Posterior vena cava (tissue), 2 donors: ENCODE results near the gene DDI1. TPM values are rescaled to one million over a fixed set of nuclear protein-coding genes. Genes with fewer than 3 reads are reported as not detected.

Experiments used
- DNase-seq: peaks from one replicate; pipeline ENCODE4 v3.0.0-alpha.2; 2020; ENCODE audit warnings: low spot score
- intact Hi-C, 2 donors: fragments of 100-400 bp; cut with DNase I; formaldehyde crosslinking; loops; one replicate each; pipeline versions ENCODE4 v1.14.1 to v1.14.2; 2022 to 2023
- total RNA-seq, 2 donors: library from RNA; stranded (reverse); fragmentation: NEBNext Ultra II Directional; extraction: Animal tissue kit (Norgen Biotek cat#: 25700); gene quantifications; one replicate each; pipeline ENCODE4 v1.2.1, GENCODE V29; 2021
- donor health status: DM: yes; HTN: yes; CAD: no.
- donor health status: DM: yes; HTN: yes; CAD: no.

The DDI1 gene
- total RNA-seq, 2 donors from 2014 or later = not detected

DNA sequence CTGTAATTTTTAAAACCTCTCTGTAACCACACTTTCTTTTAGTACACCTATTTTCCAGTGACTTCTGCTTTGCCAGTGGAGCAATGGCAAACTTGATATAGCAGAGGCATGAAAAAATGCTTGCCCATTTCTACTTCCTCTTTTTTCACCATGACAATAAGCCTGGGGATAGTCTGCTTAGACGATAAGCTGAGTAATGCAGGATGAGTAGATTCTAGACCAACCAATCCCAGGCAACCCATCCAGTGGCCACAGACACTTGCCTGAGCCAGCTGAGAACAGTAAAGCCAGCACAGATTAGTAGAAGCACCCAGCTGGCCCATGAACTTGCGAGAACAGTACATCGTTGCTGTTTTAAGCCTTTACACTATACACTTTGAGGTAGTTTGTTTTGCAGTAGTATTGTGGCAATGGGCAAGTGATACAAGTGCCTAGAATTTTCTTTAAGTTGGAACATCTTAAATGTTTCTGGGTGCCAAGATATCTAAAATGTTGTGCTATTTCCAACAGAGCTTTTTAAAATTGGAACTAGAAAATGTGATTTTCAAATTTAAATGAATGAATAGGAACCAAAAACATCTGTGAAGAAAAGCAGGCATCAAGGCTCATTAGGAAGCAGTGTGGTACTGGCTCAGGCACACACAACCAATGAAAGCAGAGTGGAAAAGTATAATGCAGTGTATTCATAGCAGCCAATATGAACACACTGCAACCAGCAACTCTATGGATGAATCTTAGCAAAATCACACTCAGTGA is 37.7 kb downstream of the DDI1 start:
- DNase-seq = peak; percentile 64
- intact Hi-C loops = no loop called here

DNA sequence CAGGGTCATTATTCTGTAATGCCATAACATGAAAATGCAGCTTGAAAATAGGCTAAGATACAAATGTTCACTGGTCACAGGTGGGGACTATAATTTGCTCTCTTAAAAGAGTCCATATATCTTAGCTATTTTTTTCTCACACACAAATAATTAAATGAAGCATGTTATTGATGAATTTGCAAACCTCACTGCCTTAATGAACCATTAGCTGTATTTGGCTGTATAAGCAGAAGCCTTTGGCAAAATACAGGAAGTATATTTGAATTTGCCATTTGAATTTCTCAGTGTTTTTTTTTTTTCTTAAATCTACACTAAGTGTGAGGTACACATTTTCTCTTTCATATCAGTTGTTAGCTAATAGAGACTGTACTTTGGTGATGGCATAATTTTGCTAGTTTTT is 38.7 kb downstream of the DDI1 start:
- intact Hi-C loops = no loop called here
- DNase-seq = no peak

DNA sequence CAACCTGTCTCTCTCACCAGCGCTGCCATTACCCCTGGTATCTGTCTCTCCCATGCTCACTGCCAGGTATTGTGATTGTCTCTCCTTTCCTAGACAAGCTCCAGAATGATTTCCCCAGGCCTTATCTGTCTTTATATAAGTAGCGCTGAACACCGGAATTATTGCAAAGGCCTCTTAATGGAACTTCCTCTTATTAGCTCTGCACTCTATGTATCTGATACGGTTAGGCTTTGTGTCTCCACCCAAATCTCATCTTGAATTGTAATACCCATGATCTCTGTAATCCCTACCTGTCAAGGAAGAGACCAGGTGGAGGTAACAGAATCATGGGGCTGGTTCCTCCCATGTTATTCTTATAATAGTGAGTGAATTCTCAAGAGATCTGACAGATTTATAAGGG is 39.3 kb downstream of the DDI1 start:
- DNase-seq = no peak
- intact Hi-C loops = no loop called here

DNA sequence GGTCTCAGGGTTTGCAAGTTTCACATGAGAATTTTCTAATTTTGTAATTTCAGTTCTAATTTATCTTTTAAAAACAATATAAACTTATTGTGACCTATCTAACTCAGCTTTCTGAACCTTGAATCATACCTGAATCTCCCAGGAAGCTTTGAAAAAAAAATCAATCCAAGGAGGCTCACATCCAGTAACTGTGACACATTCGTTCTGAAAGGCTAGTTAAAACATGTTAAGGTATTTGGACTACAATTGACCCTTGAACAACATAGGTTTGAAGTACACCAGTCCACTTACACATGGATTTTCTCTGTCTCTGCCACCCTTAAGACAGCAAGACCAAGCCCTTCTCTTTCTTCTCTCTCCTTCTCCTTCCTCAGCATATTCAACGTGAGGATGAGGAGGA is 40.0 kb downstream of the DDI1 start:
- intact Hi-C loops = no loop called here

DNA sequence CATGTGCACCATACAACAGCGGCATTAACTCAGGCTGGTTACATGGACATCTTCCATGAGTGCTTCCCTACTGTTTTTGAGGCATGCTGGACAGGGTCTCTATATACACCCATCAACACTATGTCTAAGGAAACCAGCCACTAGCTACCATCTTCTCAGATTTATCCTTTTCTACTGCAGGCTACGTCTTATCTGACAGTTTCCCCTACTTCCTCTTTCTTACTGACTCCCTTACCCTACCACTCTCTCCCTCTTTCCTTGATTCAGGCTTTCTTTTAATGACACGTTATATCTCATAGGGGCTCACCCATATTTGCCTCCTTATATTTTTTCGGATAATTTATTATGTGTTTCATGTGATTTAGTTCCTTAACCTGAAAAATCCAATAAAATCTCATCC is 41.8 kb downstream of the DDI1 start:
- DNase-seq = no peak
- intact Hi-C loops = no loop called here

More for the DNA sequence above, 40.0 kb downstream of the DDI1 start:
- no peak for DNase-seq

DNA sequence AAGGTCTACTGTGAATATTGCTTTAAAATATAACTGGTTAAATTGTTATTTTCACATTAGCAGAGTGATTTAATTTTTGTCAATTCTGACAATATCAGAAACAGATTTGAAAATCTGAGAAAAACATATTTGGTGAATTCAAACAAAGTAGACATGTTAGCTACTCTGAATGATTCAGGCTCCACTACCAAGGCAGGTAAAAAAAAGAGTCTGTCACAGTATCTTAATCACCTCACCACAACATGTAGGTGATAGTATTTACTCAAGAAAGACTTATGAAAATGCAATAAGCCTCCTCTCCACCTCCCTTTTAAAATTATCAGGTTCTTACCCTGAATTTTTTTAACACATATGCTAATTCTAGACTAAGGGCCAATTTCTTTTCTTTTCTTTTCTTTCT is 42.6 kb downstream of the DDI1 start:
- intact Hi-C loops = no loop called here
- no peak for DNase-seq

DNA sequence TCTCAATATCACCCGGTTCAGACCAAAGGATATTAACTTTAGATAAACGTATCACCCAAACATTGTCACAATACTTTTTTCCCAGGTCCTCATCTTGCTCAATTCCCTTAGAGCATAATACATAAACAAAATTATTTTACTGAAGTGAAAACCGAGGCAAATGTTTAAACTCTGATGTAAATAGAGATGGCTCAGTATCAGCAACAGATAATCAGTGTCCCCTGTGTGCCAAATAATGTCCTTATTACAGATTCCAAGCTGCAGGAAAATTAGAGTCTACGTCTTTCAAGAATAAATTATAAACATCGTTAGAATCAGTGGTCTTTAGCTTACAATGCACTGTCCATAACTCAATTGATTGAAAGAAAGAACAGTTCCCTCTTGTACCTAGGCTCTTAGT is 50.2 kb downstream of the DDI1 start:
- intact Hi-C loops = no loop called here

More for the DNA sequence above, 50.2 kb downstream of the DDI1 start:
- no peak for DNase-seq

Other genes starting within 250 kb of the DDI1 start
- gene PDGFD, start 127.5 kb downstream of the DDI1 start, total RNA-seq = 10 to 100 TPM; 24.3 to 62.0 TPM